ENCODE measurements around the gene ATP1A1.

ATP1A1 gene

DNA sequence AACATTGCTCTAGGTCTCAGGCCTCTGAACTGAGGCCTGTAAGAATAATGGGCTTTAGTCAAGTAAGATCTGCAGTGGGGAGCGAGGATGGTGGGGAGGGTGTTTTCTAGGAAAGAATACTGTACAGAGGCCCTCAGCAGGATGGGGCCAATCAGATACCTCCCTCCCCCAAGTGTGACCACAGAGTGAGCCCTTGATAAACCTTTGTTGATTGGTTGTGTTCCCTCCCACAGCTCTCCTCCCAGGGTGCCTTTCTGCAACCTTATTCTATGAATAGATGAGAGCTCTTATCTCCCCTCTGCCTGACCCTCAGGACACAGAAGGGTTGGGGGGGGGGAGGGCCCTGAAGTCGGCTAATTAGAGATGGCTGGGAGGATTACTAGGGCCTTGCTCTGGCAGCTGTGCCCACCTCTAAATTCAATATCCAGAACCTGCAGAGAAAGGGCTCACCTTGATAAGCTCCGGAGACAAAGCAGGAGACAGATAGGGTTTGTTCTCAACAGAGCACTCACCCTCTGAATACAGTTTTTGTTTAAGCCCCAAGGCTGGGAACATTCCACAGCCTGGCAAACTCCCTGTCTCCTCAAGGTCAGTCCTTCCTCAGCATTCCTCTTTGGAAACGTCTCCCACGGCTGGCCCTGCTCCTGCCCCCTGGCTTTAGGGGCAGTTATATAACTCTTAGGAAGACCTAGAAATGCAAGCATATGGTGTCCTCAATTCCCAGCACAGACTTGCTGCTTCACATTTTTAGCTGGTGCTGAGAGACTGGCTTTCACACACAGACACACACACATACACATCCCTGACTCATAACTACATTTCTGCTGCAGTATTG is 42.9 kb downstream of the ATP1A1 start:
- DNase-seq, result no peak

DNA sequence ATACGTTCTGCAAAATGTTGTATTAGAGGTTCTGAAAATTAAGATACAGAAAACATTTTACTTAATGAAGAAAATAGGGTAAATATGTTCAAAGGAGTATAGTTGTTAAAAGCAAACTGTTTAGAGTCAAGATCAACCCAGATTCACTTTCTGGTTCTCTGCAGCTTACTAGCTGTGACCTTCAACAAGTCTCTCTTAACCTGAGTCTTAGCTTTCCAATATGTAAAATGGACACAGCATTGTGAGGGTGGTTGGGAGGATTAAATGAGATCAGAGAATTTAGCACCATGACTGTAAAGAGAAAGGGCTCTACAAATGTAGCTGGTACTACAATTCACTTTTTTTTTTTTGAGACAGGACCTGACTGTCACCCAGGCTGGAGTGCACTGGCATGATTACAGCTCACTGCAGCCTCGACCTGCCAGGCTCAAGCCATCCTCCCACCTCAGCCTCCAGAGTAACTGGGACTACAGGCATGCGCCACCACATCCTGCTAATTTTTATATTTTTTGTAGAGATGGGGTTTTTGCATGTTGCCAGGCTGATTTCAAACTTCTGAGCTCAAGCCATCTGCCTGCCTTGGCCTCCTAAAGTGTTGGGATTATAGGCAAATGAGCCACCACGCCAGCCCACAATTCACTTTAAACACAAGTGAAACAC is 43.9 kb downstream of the ATP1A1 start:
- DNase-seq, result no peak

DNA sequence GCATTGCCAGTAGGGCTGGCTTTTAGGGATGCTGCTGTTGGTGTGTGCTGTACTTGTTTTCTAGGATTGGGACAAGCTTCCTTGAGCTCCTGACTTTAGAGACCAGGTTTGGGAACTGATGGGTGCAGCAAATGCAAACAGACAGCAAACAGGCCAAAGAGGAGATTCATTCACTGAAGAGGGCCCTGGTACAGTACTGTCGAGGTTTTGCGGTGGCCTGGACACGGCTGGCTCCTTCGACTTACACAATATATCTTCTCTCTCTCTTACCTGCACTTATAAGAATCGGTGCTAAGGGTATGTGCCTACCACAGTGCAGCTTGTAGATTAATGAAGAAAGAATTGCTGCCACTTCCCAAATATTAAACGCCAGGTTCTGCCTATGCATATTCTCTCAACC is 44.6 kb downstream of the ATP1A1 start:
- no peak for DNase-seq

DNA sequence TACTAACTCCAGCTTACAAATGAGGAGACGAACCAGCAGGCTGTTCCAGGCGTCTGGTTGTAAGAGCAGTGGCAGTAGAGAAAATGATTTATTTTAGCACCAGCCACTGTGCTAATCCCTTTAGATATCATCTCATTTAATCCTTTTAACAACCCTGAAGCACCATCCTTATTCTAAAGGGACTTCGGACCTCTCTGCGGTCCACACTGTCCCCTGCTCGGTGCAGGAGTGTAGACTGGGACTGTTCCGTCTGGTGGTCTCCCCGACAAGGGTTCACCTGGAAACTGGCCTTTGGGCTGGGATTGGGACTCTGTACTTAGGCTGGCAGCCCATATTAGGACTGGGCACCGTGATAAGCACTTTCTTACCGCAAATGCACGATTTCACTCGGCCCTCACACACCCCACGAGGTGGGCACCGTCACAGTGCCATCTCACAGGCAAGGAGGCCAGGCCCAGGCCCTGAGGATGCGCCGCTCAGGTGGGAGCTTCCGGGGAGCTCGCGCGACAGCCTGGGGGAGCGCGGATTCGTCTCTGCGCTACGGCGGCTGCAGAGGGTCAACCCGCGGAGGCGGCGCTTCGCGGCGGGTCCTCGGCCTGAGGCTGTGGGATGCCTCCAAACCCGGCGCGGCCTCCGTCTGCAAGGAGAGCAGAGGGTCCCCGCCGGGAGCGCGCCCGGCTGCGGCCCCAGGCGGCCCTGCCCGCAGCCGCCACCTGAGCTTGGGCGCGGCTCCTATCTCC is 45.2 kb downstream of the ATP1A1 start:
- DNase-seq, result peak; percentile 41 to 52

DNA sequence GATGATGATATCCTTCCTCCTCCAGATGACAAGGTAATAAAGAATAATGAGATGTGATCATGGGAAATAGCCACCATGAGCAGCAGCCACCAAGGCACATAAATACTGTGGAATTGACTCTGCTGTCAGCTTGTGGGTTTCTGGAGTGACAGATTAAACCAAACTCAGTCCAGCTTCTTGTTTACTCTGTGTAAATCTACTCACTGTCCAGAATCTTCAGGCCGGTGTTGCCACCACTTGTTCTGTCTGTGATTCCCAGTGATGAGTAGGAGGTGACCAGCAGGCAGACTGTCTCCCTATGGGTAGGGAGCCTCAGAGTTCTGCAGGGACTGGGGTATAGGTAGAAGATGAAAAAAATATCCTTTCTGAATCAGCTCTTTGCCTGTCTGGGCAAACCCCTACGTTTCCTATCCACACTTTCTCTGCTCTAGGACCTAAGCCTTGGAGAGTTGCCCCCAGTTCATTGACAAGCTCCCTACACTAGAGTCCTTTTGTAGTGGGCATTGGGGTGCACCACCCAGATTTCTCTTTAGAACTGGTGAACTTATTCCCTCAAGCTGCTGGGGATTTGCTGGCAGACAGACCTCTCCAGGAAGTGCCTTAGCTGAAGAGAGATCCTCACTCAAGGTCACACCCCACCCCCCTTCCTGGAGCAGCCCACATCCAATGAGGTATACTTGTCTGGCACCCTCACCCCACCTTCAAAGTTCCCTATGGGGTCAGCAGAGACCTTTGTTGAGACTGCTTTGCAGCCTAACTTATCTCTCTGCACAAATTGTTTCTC is 47.6 kb downstream of the ATP1A1 start:
- no peak for DNase-seq

DNA sequence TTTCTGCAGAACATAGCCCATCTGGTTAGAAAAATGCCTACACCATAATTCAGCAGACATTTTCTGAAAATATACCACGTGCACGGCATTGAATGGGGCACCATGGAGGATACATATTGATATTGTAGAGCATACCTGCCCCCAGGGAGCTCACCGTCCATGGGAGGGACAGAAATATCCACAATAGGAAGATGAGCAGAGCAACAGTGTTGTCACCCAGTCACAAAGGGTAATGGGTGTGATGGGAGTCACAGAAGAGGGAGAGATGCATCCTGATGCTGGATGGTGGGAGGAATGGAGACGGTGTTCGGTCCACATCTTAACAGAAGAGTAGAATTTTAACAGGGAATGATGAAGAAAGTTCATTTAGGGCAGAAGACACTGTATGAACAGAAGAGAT is 51.4 kb downstream of the ATP1A1 start:
- no peak for DNase-seq

DNA sequence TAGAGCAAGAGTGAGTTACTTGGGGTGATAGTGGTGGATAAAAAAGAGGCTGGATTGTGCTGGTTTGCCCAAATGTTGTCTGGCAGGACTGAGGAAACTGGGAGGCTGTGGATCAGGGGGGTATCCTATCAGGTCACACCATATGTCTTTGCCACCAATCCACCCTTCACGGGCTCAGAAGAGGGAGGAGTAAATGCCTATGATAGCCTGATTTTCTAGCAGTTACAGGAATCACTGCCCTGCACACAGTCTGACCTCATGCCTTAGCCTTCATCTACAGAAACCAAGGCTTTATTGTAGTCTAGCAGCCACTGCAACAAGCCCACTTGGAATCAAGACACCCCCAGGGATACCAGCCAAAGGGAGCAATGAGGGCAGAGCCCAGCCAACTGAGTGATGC is 51.8 kb downstream of the ATP1A1 start:
- no peak for DNase-seq

DNA sequence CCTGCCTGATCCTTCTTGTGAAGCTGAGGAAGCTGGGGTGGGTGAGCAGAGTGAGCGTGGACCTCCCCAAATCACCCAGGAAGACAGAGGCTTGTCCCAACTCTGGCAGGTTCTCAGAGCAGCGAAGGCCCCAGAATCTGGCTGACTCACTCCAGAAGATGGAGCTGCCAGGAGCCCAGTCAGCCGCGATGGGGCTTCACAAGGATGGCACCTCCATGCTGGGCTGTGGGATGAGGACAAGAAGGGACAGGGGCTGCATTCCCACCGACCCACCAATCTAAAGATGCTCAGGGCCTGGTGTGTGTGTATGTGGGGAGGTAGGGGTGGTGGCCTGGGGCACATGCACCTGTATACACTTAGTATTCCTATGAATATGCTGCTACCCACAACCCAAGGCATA is 52.9 kb downstream of the ATP1A1 start:
- DNase-seq, result no peak

DNA sequence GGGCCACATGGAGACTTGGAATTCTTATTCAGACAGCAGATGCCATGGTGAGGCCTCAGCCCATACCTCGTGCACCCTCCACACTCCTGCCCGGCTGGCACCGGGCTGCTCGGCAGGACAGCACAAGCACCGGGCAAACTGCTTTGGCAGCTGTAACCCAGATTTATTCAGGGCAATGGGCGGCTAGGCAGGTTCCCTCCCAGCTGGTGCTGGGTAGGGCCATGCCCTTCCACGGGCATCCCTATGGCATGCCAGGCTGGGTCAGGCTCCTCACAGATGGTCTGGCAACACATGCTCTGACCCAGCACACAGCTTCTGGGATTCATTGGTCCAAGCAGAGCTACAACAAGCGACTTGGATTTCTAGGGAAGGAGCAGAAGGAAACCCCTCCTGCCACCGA is 53.4 kb downstream of the ATP1A1 start:
- DNase-seq, result no peak

DNA sequence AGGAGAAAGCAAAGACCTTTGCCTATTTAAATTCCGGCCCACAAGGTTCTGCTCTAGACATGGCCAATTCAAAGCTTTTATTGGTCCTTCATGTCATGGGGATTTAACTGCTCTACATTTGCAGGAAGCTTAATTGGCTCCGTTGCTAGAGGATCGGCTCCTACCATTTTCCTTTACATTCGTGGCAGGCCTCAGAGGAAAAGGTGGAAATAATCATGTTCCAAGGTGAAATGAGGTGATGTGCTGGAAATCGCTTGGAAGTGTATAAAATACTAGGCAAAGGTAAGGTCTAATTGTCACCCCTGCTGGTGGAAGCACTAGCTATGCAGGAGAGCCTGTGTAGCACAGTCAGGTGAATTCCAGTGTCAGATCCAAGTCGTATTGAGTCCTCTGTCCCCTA is 55.5 kb downstream of the ATP1A1 start:
- no peak for DNase-seq

DNA sequence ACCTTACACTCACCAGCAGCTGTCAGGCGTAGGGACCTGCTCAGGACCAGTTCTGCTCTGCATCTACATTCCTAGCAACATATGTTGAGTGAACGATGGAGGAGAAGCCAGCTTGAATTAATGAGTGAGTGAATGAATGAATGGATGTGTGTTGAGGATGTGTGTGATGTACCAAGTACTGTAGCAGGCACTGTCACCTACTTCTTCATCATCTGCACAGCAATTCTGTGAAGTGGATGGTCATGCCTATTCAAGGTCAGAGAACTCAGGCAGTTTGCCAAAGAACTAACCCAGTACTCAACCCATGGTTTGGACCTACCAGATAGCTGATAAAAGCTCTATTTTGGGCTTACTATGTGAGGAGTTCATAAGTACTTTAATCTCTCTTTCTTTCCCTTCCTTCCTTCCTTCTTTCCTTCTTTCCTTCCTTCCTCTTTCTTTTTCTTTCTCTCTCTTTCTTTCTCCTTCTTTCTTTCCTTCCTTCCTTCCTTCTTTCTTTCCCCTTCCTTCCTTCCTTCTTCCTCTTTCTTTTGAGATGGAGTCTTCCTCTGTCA is 56.9 kb downstream of the ATP1A1 start:
- DNase-seq, result no peak

DNA sequence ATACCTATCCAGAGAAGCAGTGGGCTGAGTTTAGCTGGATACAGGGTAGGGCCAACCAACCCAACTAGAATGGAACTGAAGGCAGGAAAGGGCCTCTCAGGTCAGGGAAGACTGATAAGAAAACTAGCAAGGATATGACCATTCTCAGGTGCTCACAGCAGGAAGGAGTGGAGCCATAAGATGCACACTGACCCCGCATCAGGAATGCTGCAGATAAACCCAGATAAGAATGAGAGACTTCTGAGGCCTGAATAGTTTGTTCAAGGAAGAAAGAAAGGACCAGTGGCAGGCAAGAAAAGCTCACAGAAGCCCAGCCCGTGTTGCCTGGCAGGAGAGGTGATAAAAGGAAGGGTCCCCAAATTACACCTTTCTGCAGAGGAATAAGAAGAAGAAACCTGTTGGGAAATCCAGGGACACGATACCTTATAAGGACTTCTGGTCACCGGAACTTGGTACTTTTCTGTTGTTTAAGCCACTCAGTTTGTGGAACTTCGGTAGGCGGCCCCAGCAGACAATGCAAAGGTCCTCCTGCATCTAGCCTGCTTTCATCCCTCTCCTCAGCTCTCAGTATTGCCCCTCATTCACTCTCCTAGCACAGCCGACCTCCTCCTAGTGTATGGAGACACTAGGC is 58.9 kb downstream of the ATP1A1 start:
- no peak for DNase-seq

DNA sequence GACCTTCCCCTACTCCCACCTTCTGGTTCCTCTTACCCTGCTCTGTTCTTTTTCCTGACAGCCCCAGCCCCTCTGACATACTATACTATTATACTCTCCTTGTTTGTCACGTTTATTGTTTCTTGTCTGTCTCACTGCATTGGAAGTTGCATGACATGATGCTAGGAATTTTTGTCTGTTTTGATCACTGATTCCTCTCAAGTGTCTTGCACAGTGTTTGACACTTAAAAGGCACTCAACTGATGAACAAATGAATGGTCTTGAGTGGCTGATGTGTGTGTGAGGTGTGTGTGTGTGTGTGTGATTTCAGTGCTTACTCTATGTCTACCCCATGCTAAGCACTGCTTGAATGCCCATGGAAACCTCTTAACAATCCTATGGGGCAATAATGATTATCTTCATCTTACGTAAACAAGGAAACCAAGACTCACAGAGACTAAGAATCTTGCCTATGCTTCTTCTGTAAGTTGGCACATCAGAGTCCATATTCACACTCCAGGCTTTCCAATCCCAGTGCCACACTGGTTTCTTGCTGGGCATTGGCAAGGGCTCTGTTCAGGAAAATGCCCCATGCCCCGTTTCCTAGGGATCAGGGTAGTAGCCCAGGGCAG is 59.7 kb downstream of the ATP1A1 start:
- DNase-seq, result no peak

DNA sequence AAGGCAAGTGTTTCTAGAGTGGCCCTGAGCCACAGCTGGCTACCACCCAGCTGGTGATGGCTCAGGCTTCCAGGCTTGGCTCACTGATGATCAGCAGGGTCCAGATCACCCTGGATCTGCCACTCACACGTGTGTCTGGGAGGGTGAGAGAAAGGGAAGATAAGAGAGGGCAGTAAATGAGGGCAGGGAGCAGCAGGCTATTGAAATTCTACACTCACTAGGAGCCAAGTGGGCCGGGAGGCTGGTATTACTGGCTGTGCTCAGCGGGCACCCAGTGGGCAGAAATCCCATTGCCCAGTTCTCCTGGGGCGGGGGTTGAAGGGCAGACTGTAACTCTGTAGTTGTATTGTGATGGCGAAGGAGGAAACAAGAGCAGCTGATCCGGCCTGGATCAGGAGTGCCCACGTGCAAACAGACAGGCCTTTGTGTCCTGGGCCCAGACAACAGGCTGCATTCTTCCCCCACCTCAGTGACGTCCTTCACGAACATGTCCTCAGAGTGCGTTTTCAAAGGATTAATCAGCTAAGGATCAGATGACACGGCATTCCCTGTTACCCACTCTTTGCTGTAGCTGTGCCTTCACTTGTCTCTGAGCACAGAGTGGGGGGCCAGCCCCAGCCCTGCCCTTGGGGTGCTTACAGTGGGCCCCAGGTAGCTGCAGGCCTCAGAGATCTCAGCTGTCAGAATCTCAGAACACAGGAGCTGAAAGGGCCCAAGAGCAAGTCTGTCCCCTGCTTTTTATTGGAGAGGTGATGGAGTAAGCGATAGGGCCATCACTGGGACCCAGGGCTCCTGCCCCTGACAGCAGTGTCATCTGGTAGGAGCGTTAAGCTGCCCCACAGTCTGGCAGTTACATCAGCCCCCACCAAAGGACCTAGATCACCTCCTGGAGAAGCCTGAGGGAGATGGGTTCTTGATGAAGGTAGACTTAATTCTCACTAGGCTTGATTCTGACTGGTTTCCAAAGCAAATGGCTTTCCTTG is 60.5 kb downstream of the ATP1A1 start:
- DNase-seq, result no peak

DNA sequence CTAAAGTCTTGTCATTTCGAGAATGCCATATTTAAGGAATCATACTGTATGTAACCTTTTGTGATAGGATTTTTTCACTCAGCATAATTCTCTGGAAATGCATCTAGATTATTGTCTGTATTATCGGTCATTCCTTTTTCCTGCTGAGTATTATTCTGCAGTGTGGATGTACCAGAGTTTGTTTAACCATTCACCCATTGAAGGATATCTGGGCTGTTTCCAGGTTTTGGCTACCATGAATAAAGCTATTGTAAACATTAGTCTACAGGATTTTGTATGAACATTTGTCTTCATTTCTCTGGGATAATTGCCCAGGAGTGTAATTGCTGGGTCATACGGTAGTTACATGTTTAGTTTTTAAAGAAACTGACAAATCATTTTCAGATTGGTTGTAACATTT is 61.8 kb downstream of the ATP1A1 start:
- no peak for DNase-seq

DNA sequence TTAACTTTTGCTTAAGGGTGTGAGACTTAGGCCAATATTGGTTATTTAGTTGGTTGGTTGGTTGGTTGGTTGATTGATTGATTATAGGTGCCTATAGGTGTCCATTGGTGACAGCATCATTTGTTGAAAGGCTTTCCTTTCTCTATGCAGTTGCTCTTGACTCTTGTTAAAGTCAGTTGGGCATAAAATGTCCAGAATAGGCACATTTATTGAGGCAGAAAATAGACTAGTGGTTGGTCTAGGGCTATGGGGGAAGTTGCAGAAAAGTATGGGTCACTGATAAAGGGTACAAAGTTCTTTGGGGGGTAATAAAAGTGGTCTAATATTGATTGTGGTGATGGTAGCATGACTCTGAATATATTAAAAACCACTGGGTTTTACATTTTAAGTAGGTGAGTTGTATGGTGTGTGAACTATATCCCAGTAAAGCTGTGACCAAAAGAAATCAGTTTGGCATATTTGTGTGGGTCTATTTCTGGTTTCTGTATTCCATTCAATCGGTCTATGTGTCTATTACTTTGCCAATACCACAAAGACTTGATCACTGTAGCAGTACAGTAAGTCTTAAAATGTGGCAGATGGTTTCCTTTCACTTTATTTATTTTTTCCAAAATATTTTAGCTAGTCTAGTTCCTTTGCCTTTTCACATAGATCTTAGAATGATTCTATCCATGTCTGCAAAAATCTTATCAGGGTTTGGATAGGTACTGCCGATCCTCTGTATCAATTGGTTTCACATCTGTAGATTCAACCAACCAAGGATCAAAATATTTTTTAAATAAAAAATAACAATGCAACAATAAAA is 63.0 kb downstream of the ATP1A1 start:
- DNase-seq, result peak in 1 of 2 experiments; percentile 60

DNA sequence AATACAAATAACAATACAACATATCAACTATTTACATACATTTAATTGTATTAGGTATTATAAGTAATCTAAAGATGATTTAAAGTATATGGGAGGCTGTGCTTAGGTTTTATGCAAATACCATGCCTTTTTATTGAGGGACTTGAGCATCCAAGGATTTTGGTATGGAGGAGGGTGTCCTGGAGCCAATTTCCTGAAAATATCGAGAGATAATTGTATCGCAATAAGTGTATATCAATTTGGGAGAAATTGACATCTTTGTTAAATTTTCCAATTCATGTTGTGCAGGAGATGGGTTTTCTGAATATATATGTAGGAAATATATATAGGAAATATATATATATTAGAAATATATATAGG is 63.5 kb downstream of the ATP1A1 start:
- peak; percentile 16 to 58 for DNase-seq

DNA sequence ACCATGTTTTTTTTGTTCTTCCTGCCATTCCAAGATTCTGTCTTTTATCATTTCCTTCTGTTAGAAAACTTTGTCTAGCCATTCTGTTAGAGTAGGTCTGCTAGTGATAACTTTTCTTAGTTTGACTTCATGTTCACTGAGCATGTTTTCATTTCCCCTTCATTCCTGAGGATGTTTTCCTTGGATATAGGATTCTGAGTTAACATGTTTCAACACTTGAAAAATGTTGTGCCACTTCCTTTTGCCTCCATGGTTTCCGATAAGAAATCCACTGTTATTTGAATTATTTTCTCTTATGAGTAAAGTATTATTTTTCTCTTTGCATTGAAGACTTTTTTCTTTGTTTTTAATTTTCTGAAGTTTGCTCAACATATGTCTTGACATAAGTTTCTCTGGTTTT is 66.7 kb downstream of the ATP1A1 start:
- DNase-seq, result no peak

DNA sequence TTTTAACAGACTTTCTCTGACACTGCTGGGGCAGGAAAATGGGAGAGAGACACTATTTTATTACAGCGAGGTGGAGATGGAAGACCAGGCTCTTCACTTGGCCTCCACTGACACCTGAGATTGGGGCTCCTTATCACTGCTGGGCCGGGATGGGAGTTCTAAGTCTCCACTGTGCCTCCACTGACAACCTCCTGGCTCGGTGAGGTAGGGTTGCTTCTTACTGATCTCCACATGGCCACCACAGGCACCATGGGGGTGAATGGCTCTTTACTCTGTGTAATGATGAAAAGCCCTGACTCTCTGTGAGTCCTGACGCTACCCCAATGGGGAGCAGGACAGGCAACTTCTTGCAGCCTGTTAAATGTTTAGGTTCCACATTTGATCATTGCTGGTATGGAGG is 67.7 kb downstream of the ATP1A1 start:
- DNase-seq, result no peak

DNA sequence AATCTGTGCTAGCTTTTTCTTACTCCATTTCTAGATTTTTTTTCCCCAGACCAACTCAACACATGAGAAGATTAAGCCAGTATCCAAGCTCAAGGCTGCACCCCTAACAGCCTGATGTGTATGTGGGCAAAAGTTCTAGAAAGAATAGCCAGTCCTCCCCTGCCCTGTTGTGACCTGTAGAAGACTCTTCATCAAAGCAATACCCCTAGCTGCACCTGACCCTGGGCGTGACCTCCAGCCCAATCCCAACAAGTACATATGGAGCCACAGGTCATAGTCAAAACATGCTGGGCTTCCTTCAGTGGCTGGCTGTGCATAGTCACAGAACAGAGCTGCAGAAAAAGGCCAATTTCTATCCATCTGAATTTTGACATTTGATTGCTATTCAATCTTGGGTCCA is 72.5 kb downstream of the ATP1A1 start:
- no peak for DNase-seq

Data from Kasumi-1 (cell line).